ENCODE results near the gene FDXACB1. TPM values are rescaled to one million over a fixed set of nuclear protein-coding genes. Genes with fewer than 3 reads are reported as not detected.
A peak's percentile ranks its signal among the peaks of the same experiment; 100 is the strongest.

The FDXACB1 gene
- total and polyA plus RNA-seq, 9 of the 15 experiments (the other 6 are each of a cell fraction or from before 2014, with no cell fraction given): 3.2 to 7.5 (median 5.3) TPM

GRCh38 chr11:111833524-111833923, 45.4 kb downstream of the FDXACB1 start (continued):
- TF ChIP-seq SFPQ (IDR thresholded peaks at IDR 0.05; ENCODE audit: low read depth, low read length) (no peak), RAD21 (CRISPR knock-in tag; conservative IDR thresholded peaks at IDR 0.05 in 1 of 2, IDR thresholded peaks at IDR 0.05 in 1 of 2) (peak in 1 of 2 experiments; percentile 54; a peak in 3 of 4 replicates), SIN3B (IDR thresholded peaks at IDR 0.05; ENCODE audit: low read depth) (no peak), TAF1 (IDR thresholded peaks at IDR 0.05; ENCODE audit: control insufficient read depth, extremely low read depth, insufficient read depth, low read length, severe bottlenecking) (no peak), ZNF316 (IDR thresholded peaks at IDR 0.05) (no peak), PKNOX1 (IDR thresholded peaks at IDR 0.05) (peak; percentile 54; the same call in 1 of the 2 replicates)

Data from K562 (cell line).